HepG2 (cell line): Measurements from ENCODE around the gene NFE2. TPM values are rescaled to one million over a fixed set of nuclear protein-coding genes. Genes with fewer than 3 reads are reported as not detected.
A peak's percentile ranks its signal among the peaks of the same experiment; 100 is the strongest.

ENCODE experiments used
- ATAC-seq: fragments of 200-7000 bp; cut with Tn5 transposase; 3 replicates; pipeline ENCODE4 v1.9.1; 2020; ENCODE audit warnings: mild to moderate bottlenecking, moderate library complexity
- BruUV-seq: library from RNA; stranded (reverse); fragments of 400-500 nt; replicated peaks from 2 replicates; lab custom pipeline; 2021; lab: Mats Ljungman, UMichigan
- CTCF ChIA-PET: fragments of 300-600 bp; formaldehyde crosslinking; extraction: SDS; loops from one replicate; lab custom pipeline; 2021; ENCODE audit warnings: low total read pairs, inconsistent platforms, low intra/inter-chr PET ratio; lab: Yijun Ruan, JAX
- POLR2A ChIA-PET: fragments of 350-600 bp; sonication (Branson Sonifier 250); formaldehyde crosslinking; loops from one replicate; lab custom pipeline; 2020; ENCODE audit warnings: antibody characterized with exemption, inconsistent platforms; lab: Yijun Ruan, JAX
- DNase-seq: peaks from one replicate; pipeline ENCODE4 v3.0.0-alpha.2; 2015; ENCODE audit warnings: low spot score
- FAIRE-seq: peaks from 3 replicates; lab custom pipeline; 2011; peaks lifted over from hg19 to GRCh38; lab: Jason Lieb, UNC
- H2AFZ ChIP-seq: one replicate; pipeline ENCODE4 v1.6.1; 2011; ENCODE audit warnings: low read length, inconsistent platforms
- H3K27ac ChIP-seq: fragments of 300-600 bp; 3 replicates; pipeline ENCODE4 v1.8.0; 2011; ENCODE audit warnings: mixed run types, mild to moderate bottlenecking, mixed read lengths, low read length, inconsistent platforms; ENCODE audit not compliant: insufficient read depth; ENCODE audit errors: extremely low read length
- H3K27me3 ChIP-seq, 2 experiments: fragments of 200-600 bp in 1 of 2; 2 replicates in 1 of 2; 3 replicates in 1 of 2; pipeline versions ENCODE4 v1.6.0 to v1.8.0; 2011; ENCODE audit warnings: low read length in 2 of 2, mild to moderate bottlenecking in 2 of 2, moderate library complexity in 2 of 2, inconsistent platforms in 1 of 2; ENCODE audit not compliant: insufficient read depth in 2 of 2, control insufficient read depth in 1 of 2
- H3K36me3 ChIP-seq, 2 experiments: fragments of 200-600 bp in 1 of 2; replicated peaks in 1 of 2; 2 replicates in 1 of 2; 3 replicates in 1 of 2; pipeline versions ENCODE4 v1.5.1 to v1.8.0; 2011; ENCODE audit warnings: low read length in 2 of 2, inconsistent platforms in 1 of 2; ENCODE audit not compliant: insufficient read depth in 2 of 2, control insufficient read depth in 1 of 2
- H3K4me1 ChIP-seq: 2 replicates; pipeline ENCODE4 v1.5.1; 2012; ENCODE audit warnings: low read length, inconsistent platforms; ENCODE audit not compliant: insufficient read depth
- H3K4me2 ChIP-seq: 2 replicates; pipeline ENCODE4 v1.6.0; 2011; ENCODE audit warnings: low read depth, low read length, inconsistent platforms
- H3K4me3 ChIP-seq, 3 experiments: fragments of 200-600 bp in 1 of 3; sonication (generic), shearing (Covaris generic) in 1 of 3; replicated peaks in 1 of 3; 2 replicates each; pipeline ENCODE4 v1.5.1; 2011 to 2016; ENCODE audit warnings: low read length in 3 of 3, inconsistent platforms in 2 of 3, low read depth in 2 of 3, mild to moderate bottlenecking in 2 of 3, control low read depth in 1 of 3, mixed read lengths in 1 of 3; ENCODE audit not compliant: insufficient read depth in 1 of 3
- H3K79me2 ChIP-seq: one replicate; pipeline ENCODE4 v1.6.1; 2011; ENCODE audit warnings: low read length, inconsistent platforms; ENCODE audit not compliant: insufficient read depth
- H3K9ac ChIP-seq: 2 replicates; pipeline ENCODE4 v1.6.0; 2011; ENCODE audit warnings: mild to moderate bottlenecking, low read depth, low read length, inconsistent platforms; ENCODE audit not compliant: insufficient read depth
- H3K9me3 ChIP-seq: 2 replicates; pipeline ENCODE4 v1.5.1; 2012; ENCODE audit warnings: mild to moderate bottlenecking, low read length
- H4K20me1 ChIP-seq: 2 replicates; pipeline ENCODE4 v1.6.0; 2011; ENCODE audit warnings: inconsistent platforms, mild to moderate bottlenecking, low read length, moderate library complexity; ENCODE audit not compliant: insufficient read depth
- WGBS: methylation state at CpG from one replicate; pipeline ENCODE4 v1.1.6; 2017; ENCODE audit warnings: low lambda C conversion rate; 5-methylcytosine and 5-hydroxymethylcytosine counted together
- in situ Hi-C: cut with HindIII; loops from 2 replicates; pipeline ENCODE4 v1.10.0; 2017; ENCODE audit warnings: low pct_unique_long_range_greater_than_20kb; ENCODE audit not compliant: extremely low pct_ligation_motif_present
- intact Hi-C: fragments of 100-400 bp; cut with micrococcal nuclease; formaldehyde crosslinking; loops from one replicate; pipeline ENCODE4 v1.10.0; 2022; ENCODE audit not compliant: unreplicated experiment
- polyA plus RNA-seq, 8 experiments: library from polyadenylated mRNA; depleted of rRNA in 3 of 8; stranded (reverse) in 7 of 8; unstranded in 1 of 8; fragments of >200 nt; fragmentation: Illumina TruSeq in 4 of 8; extraction: Trizol in 4 of 8; gene quantifications; 2 replicates each; pipeline versions ENCODE4 v1.2.1 to v1.2.3, GENCODE V29; 2011 to 2016; ENCODE audit warnings: low read depth in 4 of 8, missing spikeins in 1 of 8, mixed read lengths in 1 of 8; ENCODE audit not compliant: insufficient read depth in 1 of 8
- total RNA-seq, 5 experiments: library from RNA; depleted of rRNA; stranded (reverse); fragments of >200 nt; fragmentation: Illumina TruSeq; extraction: Trizol; gene quantifications; 2 replicates each; pipeline ENCODE4 v1.2.3, GENCODE V29; 2016; ENCODE audit warnings: low read depth in 1 of 5
- TF ChIP-seq, protein P1 (sequence below): IDR thresholded peaks from 2 replicates; pipeline ENCODE4 v1.6.1; 2016
- TF ChIP-seq, protein P2 (sequence below): sonication (generic); formaldehyde crosslinking; IDR thresholded peaks from 2 replicates; pipeline ENCODE4 v1.4.0; 2020; ENCODE audit warnings: missing genetic modification reagents
- TF ChIP-seq, protein P3 (sequence below): sonication (generic); formaldehyde crosslinking; IDR thresholded peaks from 2 replicates; pipeline ENCODE4 v1.5.1; 2020; ENCODE audit warnings: missing genetic modification reagents, mild to moderate bottlenecking, borderline replicate concordance
- TF ChIP-seq, protein P4 (sequence below): sonication (generic); formaldehyde crosslinking; IDR thresholded peaks from 2 replicates; pipeline ENCODE4 v1.4.0; 2020; ENCODE audit warnings: missing genetic modification reagents

The NFE2 gene
- total and polyA plus RNA-seq, 2 of the 13 experiments (the other 11 are each of a cell fraction or from before 2014, with no cell fraction given), result 4.5 to 7.8 TPM

DNA sequence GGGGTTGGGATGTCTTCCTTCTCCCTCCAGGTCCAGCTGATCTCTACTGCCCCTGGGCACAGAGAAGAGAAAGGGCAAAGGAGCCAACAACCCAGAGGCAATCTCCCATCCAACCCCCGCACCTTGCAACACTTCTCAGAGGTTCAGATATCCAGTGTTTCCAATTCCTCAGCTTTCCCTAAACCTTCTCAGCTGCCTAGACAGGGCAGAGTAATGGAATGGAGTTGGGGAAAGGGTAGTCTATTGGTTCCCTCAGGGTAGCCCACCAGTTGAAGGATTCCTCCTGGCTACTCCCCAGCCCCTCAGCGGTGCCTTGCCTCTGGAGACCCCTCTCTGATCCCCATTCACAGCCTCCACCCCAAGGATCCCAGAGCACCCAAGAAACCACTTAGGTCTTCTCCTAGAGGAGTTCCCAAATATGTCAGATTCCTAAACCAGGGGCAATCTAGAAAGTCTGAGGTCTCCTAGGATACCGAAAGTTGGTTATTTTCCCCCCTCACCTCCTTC is 537 bp downstream of the NFE2 start:
- ChIA-PET CTCF (no interaction called here), POLR2A (interaction anchor here (0.6 to 14.6 kb wide), 8 partner anchors 11 to 59 kb away, joined by 3 to 176 read pairs (median 8); partner anchors contain the start of genes CBX5, COPZ1 and HNRNPA1)
- H2AFZ ChIP-seq, result no peak overlapping the region
- BruUV-seq, result TSS peak; percentile 69
- H3K79me2 ChIP-seq, result peaks cover 4% of the 10 kb centered on the region
- TF ChIP-seq, protein P1, sequence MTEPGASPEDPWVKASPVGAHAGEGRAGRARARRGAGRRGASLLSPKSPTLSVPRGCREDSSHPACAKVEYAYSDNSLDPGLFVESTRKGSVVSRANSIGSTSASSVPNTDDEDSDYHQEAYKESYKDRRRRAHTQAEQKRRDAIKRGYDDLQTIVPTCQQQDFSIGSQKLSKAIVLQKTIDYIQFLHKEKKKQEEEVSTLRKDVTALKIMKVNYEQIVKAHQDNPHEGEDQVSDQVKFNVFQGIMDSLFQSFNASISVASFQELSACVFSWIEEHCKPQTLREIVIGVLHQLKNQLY (CRISPR knock-in tag), result no peak
- TF ChIP-seq, protein P2, sequence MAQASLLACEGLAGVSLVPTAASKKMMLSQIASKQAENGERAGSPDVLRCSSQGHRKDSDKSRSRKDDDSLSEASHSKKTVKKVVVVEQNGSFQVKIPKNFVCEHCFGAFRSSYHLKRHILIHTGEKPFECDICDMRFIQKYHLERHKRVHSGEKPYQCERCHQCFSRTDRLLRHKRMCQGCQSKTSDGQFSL (CRISPR knock-in tag), result peak; percentile 10; the same call in 1 of the 2 replicates
- TF ChIP-seq, protein P3, sequence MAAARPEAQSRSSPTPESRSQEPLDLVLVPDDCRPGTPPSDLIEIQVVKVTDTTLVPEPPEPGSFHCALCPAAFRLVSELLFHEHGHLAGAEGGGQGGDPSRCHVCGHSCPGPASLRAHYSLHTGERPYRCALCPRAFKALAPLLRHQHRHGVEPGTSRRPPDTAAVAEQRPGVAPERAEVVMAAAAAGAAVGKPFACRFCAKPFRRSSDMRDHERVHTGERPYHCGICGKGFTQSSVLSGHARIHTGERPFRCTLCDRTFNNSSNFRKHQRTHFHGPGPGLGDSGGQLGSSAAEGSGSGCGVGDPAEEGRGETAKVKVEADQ, result no peak
- TF ChIP-seq, protein P4, sequence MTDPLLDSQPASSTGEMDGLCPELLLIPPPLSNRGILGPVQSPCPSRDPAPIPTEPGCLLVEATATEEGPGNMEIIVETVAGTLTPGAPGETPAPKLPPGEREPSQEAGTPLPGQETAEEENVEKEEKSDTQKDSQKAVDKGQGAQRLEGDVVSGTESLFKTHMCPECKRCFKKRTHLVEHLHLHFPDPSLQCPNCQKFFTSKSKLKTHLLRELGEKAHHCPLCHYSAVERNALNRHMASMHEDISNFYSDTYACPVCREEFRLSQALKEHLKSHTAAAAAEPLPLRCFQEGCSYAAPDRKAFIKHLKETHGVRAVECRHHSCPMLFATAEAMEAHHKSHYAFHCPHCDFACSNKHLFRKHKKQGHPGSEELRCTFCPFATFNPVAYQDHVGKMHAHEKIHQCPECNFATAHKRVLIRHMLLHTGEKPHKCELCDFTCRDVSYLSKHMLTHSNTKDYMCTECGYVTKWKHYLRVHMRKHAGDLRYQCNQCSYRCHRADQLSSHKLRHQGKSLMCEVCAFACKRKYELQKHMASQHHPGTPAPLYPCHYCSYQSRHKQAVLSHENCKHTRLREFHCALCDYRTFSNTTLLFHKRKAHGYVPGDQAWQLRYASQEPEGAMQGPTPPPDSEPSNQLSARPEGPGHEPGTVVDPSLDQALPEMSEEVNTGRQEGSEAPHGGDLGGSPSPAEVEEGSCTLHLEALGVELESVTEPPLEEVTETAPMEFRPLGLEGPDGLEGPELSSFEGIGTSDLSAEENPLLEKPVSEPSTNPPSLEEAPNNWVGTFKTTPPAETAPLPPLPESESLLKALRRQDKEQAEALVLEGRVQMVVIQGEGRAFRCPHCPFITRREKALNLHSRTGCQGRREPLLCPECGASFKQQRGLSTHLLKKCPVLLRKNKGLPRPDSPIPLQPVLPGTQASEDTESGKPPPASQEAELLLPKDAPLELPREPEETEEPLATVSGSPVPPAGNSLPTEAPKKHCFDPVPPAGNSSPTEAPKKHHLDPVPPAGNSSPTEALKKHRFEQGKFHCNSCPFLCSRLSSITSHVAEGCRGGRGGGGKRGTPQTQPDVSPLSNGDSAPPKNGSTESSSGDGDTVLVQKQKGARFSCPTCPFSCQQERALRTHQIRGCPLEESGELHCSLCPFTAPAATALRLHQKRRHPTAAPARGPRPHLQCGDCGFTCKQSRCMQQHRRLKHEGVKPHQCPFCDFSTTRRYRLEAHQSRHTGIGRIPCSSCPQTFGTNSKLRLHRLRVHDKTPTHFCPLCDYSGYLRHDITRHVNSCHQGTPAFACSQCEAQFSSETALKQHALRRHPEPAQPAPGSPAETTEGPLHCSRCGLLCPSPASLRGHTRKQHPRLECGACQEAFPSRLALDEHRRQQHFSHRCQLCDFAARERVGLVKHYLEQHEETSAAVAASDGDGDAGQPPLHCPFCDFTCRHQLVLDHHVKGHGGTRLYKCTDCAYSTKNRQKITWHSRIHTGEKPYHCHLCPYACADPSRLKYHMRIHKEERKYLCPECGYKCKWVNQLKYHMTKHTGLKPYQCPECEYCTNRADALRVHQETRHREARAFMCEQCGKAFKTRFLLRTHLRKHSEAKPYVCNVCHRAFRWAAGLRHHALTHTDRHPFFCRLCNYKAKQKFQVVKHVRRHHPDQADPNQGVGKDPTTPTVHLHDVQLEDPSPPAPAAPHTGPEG (CRISPR knock-in tag), result 0 out of 2 replicates have a peak, but pooled peaks have one; percentile 38
- peak overlapping the region; percentile 56 to 78 (median 63) for H3K4me3 ChIP-seq
- DNase-seq, result no peak
- in situ Hi-C loops (no loop called here), intact Hi-C loops (no loop called here)
- H3K4me2 ChIP-seq, result peak overlapping the region; percentile 97
- no peaks in the 10 kb centered on the region for H3K9me3 ChIP-seq
- peak overlapping the region; percentile 91 for H3K27ac ChIP-seq
- H3K27me3 ChIP-seq, result no peaks in the 10 kb centered on the region
- no peaks in the 10 kb centered on the region for H3K36me3 ChIP-seq
- no peak for ATAC-seq
- H4K20me1 ChIP-seq, result no peaks in the 10 kb centered on the region
- H3K4me1 ChIP-seq, result peaks cover 88% of the 10 kb centered on the region
- WGBS, result 14% methylated on average over 3 of the region's 3 CpGs
- FAIRE-seq, result no peak
- H3K9ac ChIP-seq, result peak overlapping the region; percentile 79
